Sigmoid colon (tissue), 7 donors: ENCODE data around the gene LCN1. TPM values are rescaled to one million over a fixed set of nuclear protein-coding genes. Genes with fewer than 3 reads are reported as not detected.

Source experiments
- DNase-seq: peaks from one replicate; pipeline ENCODE4 v3.0.0-alpha.2; 2019
- H3K27ac ChIP-seq, 4 donors: fragments of 200-600 bp; sonication (generic); one replicate each; pipeline ENCODE4 v1.5.1; 2016 to 2019; ENCODE audit warnings: mild to moderate bottlenecking in 1 of 4
- H3K27me3 ChIP-seq, 3 donors: fragments of 200-600 bp; sonication (generic); one replicate each; pipeline ENCODE4 v1.5.1; 2019; ENCODE audit warnings: mild to moderate bottlenecking in 1 of 3
- H3K36me3 ChIP-seq, 4 donors: fragments of 200-600 bp; sonication (generic); one replicate each; pipeline ENCODE4 v1.5.1; 2016 to 2019
- H3K4me1 ChIP-seq, 4 donors: fragments of 200-600 bp; sonication (generic); one replicate each; pipeline ENCODE4 v1.5.1; 2017 to 2019
- H3K4me3 ChIP-seq, 4 donors: fragments of 200-600 bp; sonication (generic); one replicate each; pipeline ENCODE4 v1.5.1; 2017 to 2019; ENCODE audit warnings: mild to moderate bottlenecking in 2 of 4, moderate library complexity in 1 of 4
- H3K9me3 ChIP-seq, 4 donors: fragments of 200-600 bp in 3 of 4; sonication (generic) in 3 of 4; one replicate each; pipeline versions ENCODE4 v1.5.1 to v1.6.1; 2013 to 2019
- CTCF ChIP-seq, 4 experiments: fragments of 450-650 bp in 3 of 4; fragments of 200-600 bp in 1 of 4; IDR thresholded peaks; one replicate each; pipeline ENCODE4 v1.5.1; 2016 to 2019; ENCODE audit warnings: antibody characterized with exemption in 4 of 4, mild to moderate bottlenecking in 3 of 4, moderate library complexity in 2 of 4
- EP300 ChIP-seq, 4 donors: sonication (generic); formaldehyde crosslinking; IDR thresholded peaks; one replicate each; pipeline ENCODE4 v1.6.1; 2017; ENCODE audit warnings: antibody characterized with exemption in 4 of 4
- POLR2A ChIP-seq, 2 donors: fragments of 450-650 bp; IDR thresholded peaks; one replicate each; pipeline ENCODE4 v1.6.1; 2016; ENCODE audit warnings: antibody characterized with exemption in 2 of 2, mild to moderate bottlenecking in 2 of 2, moderate library complexity in 2 of 2
- POLR2AphosphoS5 ChIP-seq, 4 donors: sonication (generic); formaldehyde crosslinking; IDR thresholded peaks; one replicate each; pipeline ENCODE4 v1.6.1; 2017; ENCODE audit warnings: antibody characterized with exemption in 4 of 4
- WGBS, 2 donors: extraction: QIAGEN DNeasy Blood & Tissue Kit; methylation state at CpG; one replicate each; pipeline ENCODE4 v1.1.7; 2013; 5-methylcytosine and 5-hydroxymethylcytosine counted together
- intact Hi-C: fragments of 100-400 bp; cut with DNase I; formaldehyde crosslinking; loops from one replicate; pipeline ENCODE4 v1.15.1; 2023
- polyA plus RNA-seq, 3 donors: library from polyadenylated mRNA; stranded (reverse); fragments of 200-250 nt; gene quantifications; one replicate each; pipeline ENCODE4 v1.2.3, GENCODE V29; 2013
- total RNA-seq, 4 donors: library from RNA; depleted of rRNA; stranded (reverse); fragments of >200 nt; gene quantifications; one replicate each; pipeline ENCODE4 v1.1.0, GENCODE V29; 2016
- donor health status: healthy with polysubstance abuse.
- donor health status: Bipolar disorder and iron deficiency.
- donor health status: healthy.

The LCN1 gene
- total and polyA plus RNA-seq, 7 donors, result 0.10 TPM; not detected in 6

GRCh38 chr9:135505406-135506187, 15.6 kb upstream of the LCN1 start:
- Histone ChIP-seq H3K9me3 (no peaks in the 10 kb centered on the region), H3K36me3 (peaks cover 9 to 38% (median 20%) of the 10 kb centered on the region in 4 donors), H3K27me3 (no peaks in the 10 kb centered on the region), H3K4me3 (no peak overlapping the region), H3K4me1 (peaks cover 0 to 26% (median 22%) of the 10 kb centered on the region in 4 donors), H3K27ac (no peak overlapping the region)
- peak; percentile 54 for DNase-seq
- 89 to 90% methylated on average over 24 of the region's 24 CpGs for WGBS, 2 donors
- TF ChIP-seq POLR2A (IDR thresholded peaks at IDR 0.05) (no peak), POLR2AphosphoS5 (IDR thresholded peaks at IDR 0.05) (no peak), EP300 (IDR thresholded peaks at IDR 0.05) (no peak), CTCF (IDR thresholded peaks at IDR 0.05) (no peak)
- intact Hi-C loops, result no loop called here

- Histone ChIP-seq H3K27ac (no peak overlapping the region), H3K4me3 (no peak overlapping the region), H3K36me3 (peaks cover 9 to 38% (median 20%) of the 10 kb centered on the region in 4 donors), H3K9me3 (no peaks in the 10 kb centered on the region), H3K27me3 (no peaks in the 10 kb centered on the region), H3K4me1 (peaks cover 0 to 22% (median 17%) of the 10 kb centered on the region in 4 donors)
- TF ChIP-seq EP300 (IDR thresholded peaks at IDR 0.05), result no peak
- TF ChIP-seq POLR2AphosphoS5 (IDR thresholded peaks at IDR 0.05), result no peak
- no peak for TF ChIP-seq CTCF (IDR thresholded peaks at IDR 0.05)
- no peak for TF ChIP-seq POLR2A (IDR thresholded peaks at IDR 0.05)
- WGBS, 2 donors, result 70 to 75% methylated on average over 14 of the region's 14 CpGs
- intact Hi-C loops, result no loop called here
- peak; percentile 56 for DNase-seq
Observed at GRCh38 chr9:135506327-135507103, 14.7 kb upstream of the LCN1 start.

GRCh38 chr9:135507104-135508035, 13.9 kb upstream of the LCN1 start:
- peaks cover 0 to 14% (median 9%) of the 10 kb centered on the region in 4 donors for H3K4me1 ChIP-seq
- intact Hi-C loops, result no loop called here
- peaks cover 9 to 31% (median 20%) of the 10 kb centered on the region in 4 donors for H3K36me3 ChIP-seq
- H3K4me3 ChIP-seq, result no peak overlapping the region
- 88 to 90% methylated on average over 23 of the region's 23 CpGs for WGBS, 2 donors
- H3K27ac ChIP-seq, result no peak overlapping the region
- TF ChIP-seq CTCF (IDR thresholded peaks at IDR 0.05), result no peak
- no peak for TF ChIP-seq POLR2AphosphoS5 (IDR thresholded peaks at IDR 0.05)
- DNase-seq, result peak; percentile 52
- H3K9me3 ChIP-seq, result no peaks in the 10 kb centered on the region
- no peaks in the 10 kb centered on the region for H3K27me3 ChIP-seq

GRCh38 chr9:135508211-135508820, 12.9 kb upstream of the LCN1 start:
- WGBS, 2 donors, result 87 to 90% methylated on average over 9 of the region's 9 CpGs
- TF ChIP-seq CTCF (IDR thresholded peaks at IDR 0.05) (no peak), POLR2AphosphoS5 (IDR thresholded peaks at IDR 0.05) (no peak), EP300 (IDR thresholded peaks at IDR 0.05) (no peak), POLR2A (IDR thresholded peaks at IDR 0.05) (no peak)
- Histone ChIP-seq H3K4me1 (peaks cover 0 to 10% (median 4%) of the 10 kb centered on the region in 4 donors), H3K9me3 (no peaks in the 10 kb centered on the region), H3K27ac (no peak overlapping the region), H3K36me3 (peaks cover 9 to 21% (median 16%) of the 10 kb centered on the region in 4 donors), H3K27me3 (no peaks in the 10 kb centered on the region), H3K4me3 (no peak overlapping the region)
- intact Hi-C loops, result no loop called here
- DNase-seq, result peak; percentile 48
